SHP77 (cell line): ENCODE results near the gene SLC17A1.
"Not testable (repeated sequence)": the region's sequence is repeated elsewhere in the genome, so short reads cannot be mapped to it uniquely, and the experiment has no call there.

Experiments
- DNase-seq, 2 experiments: peaks; one replicate each; lab custom pipeline; 2025; lab: John Stamatoyannopoulos, UW

SLC17A1 gene

DNA sequence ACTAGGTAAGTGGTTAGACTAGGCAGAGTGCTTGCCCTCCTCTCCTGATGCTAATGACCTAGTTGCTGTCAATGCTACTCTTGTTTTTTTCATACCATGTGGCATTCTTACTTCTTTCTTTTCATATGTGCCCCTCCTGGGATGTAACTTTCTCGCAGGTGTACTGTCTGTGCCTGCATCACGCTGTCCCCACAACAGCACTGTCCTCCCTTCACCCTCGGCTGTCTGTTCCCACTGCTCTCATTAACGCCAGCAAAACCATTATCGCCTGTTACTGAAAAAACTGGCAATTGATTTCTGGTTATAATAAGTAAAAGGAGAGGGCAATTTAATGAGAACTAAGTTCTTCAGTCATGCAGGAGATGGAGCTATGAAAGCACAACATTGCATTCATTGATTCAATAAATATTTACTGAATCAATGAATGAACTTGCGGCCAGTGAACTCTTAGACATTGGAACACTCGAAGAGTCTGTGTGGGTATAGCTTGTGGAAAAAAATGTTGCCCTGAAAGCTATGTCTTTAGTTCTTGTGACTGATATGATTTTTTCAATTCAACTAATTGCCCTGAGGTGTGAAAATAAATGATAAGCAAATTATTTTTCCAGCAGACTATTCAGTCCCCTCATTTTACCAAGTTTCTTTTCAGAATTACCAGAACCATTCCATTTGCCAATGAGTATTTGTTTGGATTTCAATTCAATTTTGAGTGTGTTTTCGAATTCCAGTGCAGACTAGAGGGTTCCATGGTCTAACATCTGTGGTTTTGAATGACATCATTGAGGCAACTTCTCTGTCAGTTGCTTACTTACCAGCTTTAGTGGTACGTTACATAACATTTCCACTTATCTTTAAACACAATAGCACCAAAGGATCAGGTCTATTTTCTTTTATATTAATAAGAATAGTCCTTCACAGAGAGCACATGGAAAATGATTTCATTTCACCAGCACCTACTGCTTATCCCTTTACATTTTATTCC is 75.2 kb downstream of the SLC17A1 start:
- DNase-seq = no peak

GRCh38 chr6:25755483-25755882 is 76.4 kb downstream of the SLC17A1 start:
- DNase-seq = no peak

GRCh38 chr6:25754535-25754934 is 77.3 kb downstream of the SLC17A1 start, which contains the start of gene SLC17A4:
Gene SLC17A4, plus strand, starts transcription at chr6:25754742. Its CDS starts 7,221 bp downstream, at chr6:25761963.
- no peak for DNase-seq

- DNase-seq = no peak
These were observed 78.8 kb downstream of the SLC17A1 start for GRCh38 chr6:25753079-25753478.

DNA sequence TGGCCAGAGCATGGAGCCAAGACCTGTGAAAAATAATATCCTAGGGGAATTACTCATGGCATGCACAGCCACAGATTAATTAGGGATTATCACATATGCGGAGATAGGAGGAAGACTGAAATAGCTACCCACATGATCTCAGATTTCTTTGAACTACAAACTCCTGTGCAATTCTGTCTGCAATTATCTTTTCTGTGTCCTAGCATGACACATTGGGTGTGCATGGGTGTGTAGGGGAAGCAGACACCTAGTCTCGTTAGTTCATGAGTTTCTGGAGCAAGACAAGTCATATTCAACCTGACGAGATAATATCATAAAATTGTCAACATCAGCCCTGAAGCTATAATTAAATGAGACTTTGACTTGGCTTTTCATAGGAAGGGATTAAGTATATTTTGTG is 80.9 kb downstream of the SLC17A1 start:
- DNase-seq = no peak

DNA sequence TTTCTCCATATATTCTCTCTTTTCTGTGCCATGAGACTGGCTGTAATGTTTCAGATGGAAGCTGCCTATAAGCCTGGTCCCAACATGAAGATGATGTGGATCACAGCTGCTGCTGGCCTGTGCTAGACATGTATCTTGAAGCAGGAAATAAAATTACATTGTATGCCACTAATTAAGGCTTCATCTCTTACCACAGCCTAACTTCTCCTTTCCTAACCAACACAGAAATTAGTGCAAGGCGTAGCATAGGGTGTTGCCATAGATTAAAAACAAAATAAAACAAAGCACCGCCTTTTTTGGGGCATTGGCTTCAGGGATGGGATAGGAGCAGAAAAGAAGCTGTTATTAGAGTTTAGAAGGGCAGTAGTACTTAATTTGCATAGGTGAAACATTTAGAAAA is 82.0 kb downstream of the SLC17A1 start:
- no peak for DNase-seq

DNA sequence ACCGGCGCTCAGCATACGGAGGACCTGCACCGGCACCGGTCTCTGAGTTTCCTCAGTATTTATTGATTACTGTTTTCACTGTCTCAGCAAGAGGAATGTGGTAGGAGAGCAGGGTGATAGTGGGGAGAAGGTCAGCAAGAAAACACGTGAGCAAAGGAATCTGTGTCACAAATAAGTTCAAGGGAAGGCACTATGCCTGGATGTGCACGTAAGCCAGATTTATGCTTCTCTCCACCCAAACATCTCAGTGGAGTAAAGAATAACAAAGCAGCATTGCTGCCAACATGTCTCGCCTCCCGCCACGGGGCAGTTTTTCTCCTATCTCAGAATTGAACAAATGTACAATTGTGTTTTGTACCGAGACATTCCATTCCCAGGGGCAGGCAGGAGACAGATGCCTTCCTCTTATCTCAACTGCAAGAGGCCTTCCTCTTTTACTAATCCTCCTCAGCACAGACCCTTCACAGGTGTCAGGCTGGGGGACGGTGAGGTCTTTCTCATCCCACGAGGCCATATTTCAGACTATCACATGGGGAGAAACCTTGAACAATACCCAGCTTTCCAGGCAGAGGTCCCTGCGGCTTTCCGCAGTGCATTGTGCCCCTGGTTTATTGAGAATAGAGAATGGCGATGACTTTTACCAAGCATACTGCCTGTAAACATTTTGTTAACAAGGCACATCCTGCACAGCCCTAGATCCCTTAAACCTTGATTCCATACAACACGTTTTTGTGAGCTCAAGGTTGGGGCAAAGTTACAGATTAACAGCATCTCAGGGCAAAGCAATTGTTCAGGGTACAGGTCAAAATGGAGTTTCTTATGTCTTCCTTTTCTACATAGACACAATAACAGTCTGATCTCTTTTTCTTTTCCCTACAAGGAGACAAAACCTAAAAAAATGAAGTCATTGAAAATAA is 83.0 kb downstream of the SLC17A1 start:
- DNase-seq = not testable (repeated sequence)

GRCh38 chr6:25748049-25748448 is 83.8 kb downstream of the SLC17A1 start:
- DNase-seq = no peak

DNA sequence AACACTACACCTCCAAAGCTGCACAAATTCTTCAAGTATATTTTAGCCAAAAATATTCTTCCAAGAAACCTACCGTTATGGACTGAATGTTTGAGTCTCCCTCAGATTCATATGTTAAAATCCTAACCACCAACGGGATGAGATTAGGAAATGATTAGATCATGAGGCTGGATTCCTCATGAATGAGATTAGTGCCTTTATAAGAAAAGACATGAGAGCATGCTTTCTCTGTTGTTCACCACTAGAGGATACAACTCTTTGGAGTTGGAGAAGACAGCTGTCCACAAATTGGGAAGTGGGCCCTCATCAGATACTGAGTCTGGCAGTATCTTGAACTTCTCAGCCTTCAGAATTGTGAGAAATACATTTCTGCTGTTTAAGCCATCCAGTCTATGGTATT is 84.4 kb downstream of the SLC17A1 start:
- DNase-seq = no peak

- DNase-seq = no peak
These were observed 84.9 kb downstream of the SLC17A1 start for GRCh38 chr6:25746968-25747367.

DNA sequence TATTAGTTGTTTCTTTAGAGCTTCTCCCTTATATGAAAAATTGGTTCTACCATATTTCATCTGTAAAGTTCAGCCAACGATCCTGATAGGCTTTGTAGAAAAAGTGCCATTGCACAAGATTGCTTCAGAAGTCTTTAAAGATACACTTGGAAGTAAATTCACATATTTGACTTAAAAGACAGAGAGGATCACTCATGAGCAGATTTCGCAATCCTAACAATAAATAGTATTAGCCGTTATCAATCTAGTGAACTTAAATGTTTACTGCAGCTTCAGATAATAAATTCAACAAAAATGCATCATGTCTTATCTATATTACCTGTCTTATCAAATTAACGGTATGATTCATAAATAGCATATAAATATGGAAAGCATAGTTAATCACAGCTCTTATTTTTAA is 86.0 kb downstream of the SLC17A1 start:
- DNase-seq = no peak

DNA sequence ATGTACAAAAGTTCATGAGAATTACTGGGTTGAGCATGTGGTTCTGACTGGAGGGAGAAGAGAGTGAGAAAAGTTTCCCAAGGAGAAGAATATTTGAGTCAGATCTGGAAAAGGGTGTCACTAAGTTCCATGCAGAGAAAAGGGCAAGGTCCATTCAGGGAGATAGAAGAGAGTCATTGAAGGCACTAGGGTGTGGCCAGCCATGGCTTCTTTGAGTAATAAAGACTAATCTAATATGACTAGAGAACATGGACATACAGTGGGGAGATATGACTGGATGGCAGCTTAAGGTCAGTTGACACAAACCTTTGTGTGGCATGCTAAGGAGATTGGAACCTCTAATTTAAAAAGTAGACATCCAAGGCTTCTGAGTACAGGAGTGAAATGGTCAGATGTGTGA is 88.0 kb downstream of the SLC17A1 start:
- no peak for DNase-seq

- no peak for DNase-seq
These were observed 96.6 kb downstream of the SLC17A1 start for GRCh38 chr6:25735261-25735660.
